Activated T-cell treated with anti-CD3 and anti-CD28 coated beads for 48 hours (primary cell): ENCODE results near the gene TINAGL1.
A peak's percentile ranks its signal among the peaks of the same experiment; 100 is the strongest.
"Not testable (repeated sequence)": the region's sequence is repeated elsewhere in the genome, so short reads cannot be mapped to it uniquely, and the experiment has no call there.

Experiments
- DNase-seq: peaks from one replicate; pipeline ENCODE4 v3.0.0-alpha.2; 2020; ENCODE audit warnings: low read depth

TINAGL1 gene

GRCh38 chr1:31583995-31584868 is 7.9 kb downstream of the TINAGL1 start:
- no peak for DNase-seq

GRCh38 chr1:31584869-31585735 is 8.8 kb downstream of the TINAGL1 start:
- no peak for DNase-seq

GRCh38 chr1:31585736-31586365 is 9.5 kb downstream of the TINAGL1 start:
- no peak for DNase-seq

GRCh38 chr1:31586376-31587327 is 10.3 kb downstream of the TINAGL1 start:
- DNase-seq = no peak

GRCh38 chr1:31587328-31587699 is 11.0 kb downstream of the TINAGL1 start:
- DNase-seq = not testable (repeated sequence)

- DNase-seq = peak; percentile 50
Measured at GRCh38 chr1:31587720-31588423, 11.6 kb downstream of the TINAGL1 start.

- no peak for DNase-seq
Measured at GRCh38 chr1:31588751-31589515, 12.6 kb downstream of the TINAGL1 start.

- no peak for DNase-seq
Measured at GRCh38 chr1:31591425-31592093, 15.2 kb downstream of the TINAGL1 start.

GRCh38 chr1:31592132-31592531 is 15.8 kb downstream of the TINAGL1 start:
- no peak for DNase-seq

- DNase-seq = no peak
Measured at GRCh38 chr1:31593136-31593665, 16.9 kb downstream of the TINAGL1 start.

GRCh38 chr1:31593770-31594632 is 17.7 kb downstream of the TINAGL1 start:
- peak; percentile 55 for DNase-seq

GRCh38 chr1:31595836-31596736 is 19.8 kb downstream of the TINAGL1 start:
- DNase-seq = no peak

GRCh38 chr1:31596737-31597097 is 20.4 kb downstream of the TINAGL1 start:
- no peak for DNase-seq

- DNase-seq = no peak
Measured at GRCh38 chr1:31598980-31599379, 22.7 kb downstream of the TINAGL1 start.

- no peak for DNase-seq
Measured at GRCh38 chr1:31600641-31601040, 24.3 kb downstream of the TINAGL1 start.

GRCh38 chr1:31602081-31602480 is 25.8 kb downstream of the TINAGL1 start:
- DNase-seq = no peak

- DNase-seq = peak; percentile 33
Measured at GRCh38 chr1:31605908-31606427, 29.7 kb downstream of the TINAGL1 start.
